K562 (cell line): ENCODE data around the gene HNMT. TPM values are rescaled to one million over a fixed set of nuclear protein-coding genes. Genes with fewer than 3 reads are reported as not detected.

Source experiments
- ATAC-seq: fragments of 200-7000 bp; cut with Tn5 transposase; 3 replicates; pipeline ENCODE4 v1.9.1; 2020; ENCODE audit warnings: moderate library complexity
- BruUV-seq: library from RNA; stranded (reverse); fragments of 400-500 nt; replicated peaks from 2 replicates; lab custom pipeline; 2021; lab: Mats Ljungman, UMichigan
- CTCF ChIA-PET: fragments of 300-600 bp; formaldehyde crosslinking; extraction: SDS; loops from one replicate; lab custom pipeline; 2021; ENCODE audit warnings: low intra/inter-chr PET ratio; lab: Yijun Ruan, JAX
- POLR2A ChIA-PET: fragments of 300-600, 350-650 bp; sonication (Branson Sonifier 250); formaldehyde crosslinking; extraction: SDS; loops from one replicate; lab custom pipeline; 2021; ENCODE audit warnings: antibody characterized with exemption, inconsistent platforms; lab: Yijun Ruan, JAX
- DNase-seq, 4 experiments: peaks; one replicate each; pipeline versions ENCODE4 v3.0.0 to v3.0.0-alpha.2; 2011 to 2018; ENCODE audit warnings: low spot score in 3 of 4, mixed read lengths in 3 of 4; ENCODE audit errors: extremely low read depth in 1 of 4
- FAIRE-seq: peaks from 2 replicates; lab custom pipeline; 2011; peaks lifted over from hg19 to GRCh38; lab: Jason Lieb, UNC
- H2AFZ ChIP-seq: 2 replicates; pipeline ENCODE4 v1.6.0; 2011; ENCODE audit warnings: low read depth, low read length, control low read depth, inconsistent platforms
- H3K27ac ChIP-seq: fragments of 200-600 bp; 3 replicates; pipeline ENCODE4 v1.8.0; 2011; ENCODE audit warnings: low read depth, mild to moderate bottlenecking, control low read depth, inconsistent platforms, low read length, moderate library complexity, mixed read lengths; ENCODE audit errors: extremely low read depth
- H3K27me3 ChIP-seq, 2 experiments: fragments of 300-600 bp in 1 of 2; 2 replicates in 1 of 2; 3 replicates in 1 of 2; pipeline versions ENCODE4 v1.6.0 to v1.8.0; 2011; ENCODE audit warnings: inconsistent platforms in 2 of 2, low read length in 2 of 2, mild to moderate bottlenecking in 1 of 2, mixed read lengths in 1 of 2, moderate library complexity in 1 of 2; ENCODE audit not compliant: control insufficient read depth in 2 of 2, insufficient read depth in 2 of 2
- H3K36me3 ChIP-seq: fragments of 300-600 bp; 3 replicates; pipeline ENCODE4 v1.8.0; 2011; ENCODE audit warnings: mild to moderate bottlenecking, low read length, inconsistent platforms; ENCODE audit not compliant: control insufficient read depth, insufficient read depth
- H3K4me1 ChIP-seq, 2 experiments: fragments of 200-600 bp in 1 of 2; replicated peaks in 1 of 2; 2 replicates in 1 of 2; 3 replicates in 1 of 2; pipeline versions ENCODE4 v1.5.1 to v1.8.0; 2011; ENCODE audit warnings: inconsistent platforms in 2 of 2, low read length in 2 of 2, mild to moderate bottlenecking in 1 of 2, mixed read lengths in 1 of 2, moderate library complexity in 1 of 2; ENCODE audit not compliant: control insufficient read depth in 2 of 2, insufficient read depth in 2 of 2
- H3K4me2 ChIP-seq: 2 replicates; pipeline ENCODE4 v1.6.1; 2011; ENCODE audit warnings: low read length, control low read depth, inconsistent platforms, mixed read lengths; ENCODE audit not compliant: insufficient read depth
- H3K4me3 ChIP-seq: fragments of 200-600 bp; sonication (generic), shearing (Covaris generic); 2 replicates; pipeline ENCODE4 v1.5.1; 2016; ENCODE audit warnings: control low read depth, inconsistent platforms
- H3K79me2 ChIP-seq: fragments of 200-600 bp; 3 replicates; pipeline ENCODE4 v1.8.0; 2011; ENCODE audit warnings: low read length, inconsistent platforms; ENCODE audit not compliant: control insufficient read depth, insufficient read depth
- H3K9ac ChIP-seq, 2 experiments: 2 replicates each; pipeline versions ENCODE4 v1.6.0 to v1.6.1; 2011; ENCODE audit warnings: low read depth in 2 of 2, low read length in 2 of 2, control low read depth in 1 of 2, inconsistent platforms in 1 of 2, mild to moderate bottlenecking in 1 of 2, mixed read lengths in 1 of 2; ENCODE audit not compliant: insufficient read depth in 1 of 2
- H3K9me1 ChIP-seq: one replicate; pipeline ENCODE4 v1.6.0; 2011; ENCODE audit warnings: inconsistent platforms, mild to moderate bottlenecking, low read length, moderate library complexity; ENCODE audit not compliant: control insufficient read depth, insufficient read depth
- H3K9me3 ChIP-seq: replicated peaks from 2 replicates; pipeline ENCODE4 v1.5.1; 2011; ENCODE audit warnings: low read depth, low read length, inconsistent platforms; ENCODE audit not compliant: control insufficient read depth, insufficient read depth
- H4K20me1 ChIP-seq: replicated peaks from 2 replicates; pipeline ENCODE4 v1.6.1; 2011; ENCODE audit warnings: low read length, inconsistent platforms, mixed read lengths; ENCODE audit not compliant: control insufficient read depth, insufficient read depth
- BCOR ChIP-seq: fragments of 450-650 bp; IDR thresholded peaks from 2 replicates; pipeline ENCODE4 v1.6.1; 2016
- CBX5 ChIP-seq: IDR thresholded peaks from 2 replicates; pipeline ENCODE4 v1.6.1; 2014; ENCODE audit warnings: low read depth, borderline replicate concordance
- NFATC3 ChIP-seq: fragments of 450-650 bp; IDR thresholded peaks from 2 replicates; pipeline ENCODE4 v1.6.1; 2017; ENCODE audit warnings: mild to moderate bottlenecking
- NFE2L1 ChIP-seq: fragments of 450-650 bp; IDR thresholded peaks from 2 replicates; pipeline ENCODE4 v1.6.1; 2016; ENCODE audit warnings: missing genetic modification characterization, low read depth, mild to moderate bottlenecking, missing compliant biosample characterization, moderate library complexity, borderline replicate concordance
- PTTG1 ChIP-seq: fragments of 450-650 bp; IDR thresholded peaks from 2 replicates; pipeline ENCODE4 v1.6.1; 2016; ENCODE audit warnings: low read depth, mild to moderate bottlenecking, missing genetic modification characterization, missing compliant biosample characterization
- RBM25 ChIP-seq: fragments of 200-400 bp; formaldehyde crosslinking; IDR thresholded peaks from 2 replicates; pipeline ENCODE4 v1.6.1; 2018; ENCODE audit warnings: low read length, low read depth, moderate library complexity; ENCODE audit not compliant: severe bottlenecking
- ZNF121 ChIP-seq: sonication (generic); formaldehyde crosslinking; conservative IDR thresholded peaks from 2 replicates; pipeline ENCODE4 v1.8.0; 2022; ENCODE audit warnings: missing genetic modification reagents
- ZNF444 ChIP-seq: fragments of 250-450 bp; sonication (Bioruptor Pico); IDR thresholded peaks from 2 replicates; pipeline ENCODE4 v1.4.0; 2020; ENCODE audit warnings: mild to moderate bottlenecking, moderate library complexity
- WGBS: fragments of 100-300 bp; shearing (Covaris generic); methylation state at CpG from one replicate; pipeline ENCODE4 v1.1.6; 2016; ENCODE audit warnings: low coverage, mixed read lengths; ENCODE audit not compliant: insufficient coverage; ENCODE audit errors: missing lambda C conversion rate; 5-methylcytosine and 5-hydroxymethylcytosine counted together
- in situ Hi-C: fragments of 300-500 bp; cut with MboI; formaldehyde crosslinking; loops from 4 replicates; pipeline ENCODE4 v1.15.0; 2018; ENCODE audit warnings: inconsistent platforms, mixed read lengths
- intact Hi-C: fragments of 100-400 bp; cut with micrococcal nuclease; formaldehyde crosslinking; loops from 2 replicates; pipeline ENCODE4 v1.14.2; 2022
- polyA plus RNA-seq, 8 experiments: library from polyadenylated mRNA; depleted of rRNA in 4 of 8; stranded (reverse) in 5 of 8; unstranded in 3 of 8; fragments of >200 nt; fragmentation: Nextera tagmentation in 2 of 8; fragmentation: Illumina TruSeq in 1 of 8; extraction: Ambion mirVana in 2 of 8; extraction: Trizol in 1 of 8; gene quantifications; 2 replicates each; pipeline versions ENCODE4 v1.2.1 to v1.2.3, GENCODE V29; 2011 to 2014; ENCODE audit warnings: inconsistent platforms in 1 of 8, missing spikeins in 1 of 8
- total RNA-seq, 7 experiments: library from RNA; depleted of rRNA in 6 of 7; stranded (reverse); fragments of >200 nt in 6 of 7; fragmentation: Illumina TruSeq in 2 of 7; extraction: Trizol in 2 of 7; gene quantifications; 2 replicates each; pipeline versions ENCODE4 v1.2.1 to v1.2.3, GENCODE V29; 2011 to 2021; ENCODE audit warnings: low replicate concordance in 1 of 7
- TF ChIP-seq, protein P1 (sequence below): fragments of 450-650 bp; IDR thresholded peaks from 2 replicates; pipeline ENCODE4 v1.6.1; 2016; ENCODE audit warnings: low read depth

Gene HNMT
- total and polyA plus RNA-seq, 9 of the 15 experiments (the other 6 are each of a cell fraction or from before 2014, with no cell fraction given), result 3.1 to 10.9 (median 5.3) TPM

DNA sequence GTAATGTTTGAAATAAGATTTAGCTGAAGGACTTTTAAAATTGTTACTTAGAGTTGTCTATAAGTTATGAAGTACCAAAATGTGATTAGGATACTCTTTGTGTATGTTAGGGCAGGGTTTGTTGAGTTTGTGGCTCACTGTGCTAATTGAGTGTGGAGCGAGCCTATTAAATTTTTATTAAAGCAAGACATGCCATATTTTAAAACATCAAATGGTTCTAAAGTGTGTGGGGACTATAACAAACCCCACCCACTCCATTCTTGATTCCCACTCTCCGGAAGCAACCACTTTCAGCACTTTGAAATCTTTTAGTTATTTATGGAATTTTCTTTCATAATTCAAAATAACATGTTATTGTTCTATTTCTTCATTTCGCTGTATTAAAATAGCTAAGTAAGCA lies 1.8 kb downstream of the HNMT start:
- no peak for FAIRE-seq
- Histone ChIP-seq H3K9ac (no peak overlapping the region), H3K4me1 (peaks cover 3 to 16% of the 10 kb centered on the region in 2 experiments; a peak in 3 of 5 replicates), H3K4me3 (no peak overlapping the region), H3K27ac (no peak overlapping the region), H2AFZ (no peak overlapping the region), H3K4me2 (no peak overlapping the region), H4K20me1 (no peaks in the 10 kb centered on the region), H3K9me3 (no peaks in the 10 kb centered on the region), H3K79me2 (no peaks in the 10 kb centered on the region), H3K27me3 (no peaks in the 10 kb centered on the region), H3K9me1 (no peaks in the 10 kb centered on the region), H3K36me3 (no peaks in the 10 kb centered on the region)
- no peak for DNase-seq
- no peak for ATAC-seq
- intact Hi-C loops, result no loop called here
- in situ Hi-C loops, result no loop called here
- TF ChIP-seq PTTG1 (tag) (no peak), NFATC3 (no peak), NFE2L1 (no peak)
- POLR2A ChIA-PET, result interaction anchor here (2.0 kb wide), 1 partner anchor 8 kb away, joined by 5 read pairs; no protein-coding TSS in a partner anchor
- no TSS peak for BruUV-seq
- CTCF ChIA-PET, result no interaction called here
- 74% methylated on average over 3 of the region's 3 CpGs for WGBS

DNA sequence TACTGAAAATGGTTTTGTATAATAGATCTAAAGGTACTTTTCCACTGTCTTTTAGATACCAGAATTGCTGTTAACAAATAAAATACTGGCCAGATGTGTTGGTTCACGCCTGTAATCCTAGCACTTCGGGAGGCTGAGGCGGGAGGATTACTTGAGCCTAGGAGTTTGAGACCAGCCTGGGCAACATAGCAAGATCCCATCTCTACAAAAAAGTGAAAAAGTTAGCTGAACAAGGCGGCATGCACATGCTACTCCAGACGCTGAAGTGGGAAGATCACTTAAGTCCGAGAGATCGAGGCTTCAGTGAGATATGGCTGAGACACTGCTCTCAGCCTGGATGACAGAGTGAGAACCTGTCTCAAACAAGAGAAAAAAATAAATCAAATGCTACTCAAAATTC lies 2.8 kb downstream of the HNMT start:
- no peak overlapping the region for H3K4me2 ChIP-seq
- H3K27ac ChIP-seq, result no peak overlapping the region
- TF ChIP-seq ZNF121 (CRISPR knock-in tag) (peak; percentile 88), CBX5 (no peak), ZNF444 (no peak), BCOR (peak; percentile 36; the same call in 1 of the 2 replicates), RBM25 (peak; percentile 72)
- TF ChIP-seq, protein P1, sequence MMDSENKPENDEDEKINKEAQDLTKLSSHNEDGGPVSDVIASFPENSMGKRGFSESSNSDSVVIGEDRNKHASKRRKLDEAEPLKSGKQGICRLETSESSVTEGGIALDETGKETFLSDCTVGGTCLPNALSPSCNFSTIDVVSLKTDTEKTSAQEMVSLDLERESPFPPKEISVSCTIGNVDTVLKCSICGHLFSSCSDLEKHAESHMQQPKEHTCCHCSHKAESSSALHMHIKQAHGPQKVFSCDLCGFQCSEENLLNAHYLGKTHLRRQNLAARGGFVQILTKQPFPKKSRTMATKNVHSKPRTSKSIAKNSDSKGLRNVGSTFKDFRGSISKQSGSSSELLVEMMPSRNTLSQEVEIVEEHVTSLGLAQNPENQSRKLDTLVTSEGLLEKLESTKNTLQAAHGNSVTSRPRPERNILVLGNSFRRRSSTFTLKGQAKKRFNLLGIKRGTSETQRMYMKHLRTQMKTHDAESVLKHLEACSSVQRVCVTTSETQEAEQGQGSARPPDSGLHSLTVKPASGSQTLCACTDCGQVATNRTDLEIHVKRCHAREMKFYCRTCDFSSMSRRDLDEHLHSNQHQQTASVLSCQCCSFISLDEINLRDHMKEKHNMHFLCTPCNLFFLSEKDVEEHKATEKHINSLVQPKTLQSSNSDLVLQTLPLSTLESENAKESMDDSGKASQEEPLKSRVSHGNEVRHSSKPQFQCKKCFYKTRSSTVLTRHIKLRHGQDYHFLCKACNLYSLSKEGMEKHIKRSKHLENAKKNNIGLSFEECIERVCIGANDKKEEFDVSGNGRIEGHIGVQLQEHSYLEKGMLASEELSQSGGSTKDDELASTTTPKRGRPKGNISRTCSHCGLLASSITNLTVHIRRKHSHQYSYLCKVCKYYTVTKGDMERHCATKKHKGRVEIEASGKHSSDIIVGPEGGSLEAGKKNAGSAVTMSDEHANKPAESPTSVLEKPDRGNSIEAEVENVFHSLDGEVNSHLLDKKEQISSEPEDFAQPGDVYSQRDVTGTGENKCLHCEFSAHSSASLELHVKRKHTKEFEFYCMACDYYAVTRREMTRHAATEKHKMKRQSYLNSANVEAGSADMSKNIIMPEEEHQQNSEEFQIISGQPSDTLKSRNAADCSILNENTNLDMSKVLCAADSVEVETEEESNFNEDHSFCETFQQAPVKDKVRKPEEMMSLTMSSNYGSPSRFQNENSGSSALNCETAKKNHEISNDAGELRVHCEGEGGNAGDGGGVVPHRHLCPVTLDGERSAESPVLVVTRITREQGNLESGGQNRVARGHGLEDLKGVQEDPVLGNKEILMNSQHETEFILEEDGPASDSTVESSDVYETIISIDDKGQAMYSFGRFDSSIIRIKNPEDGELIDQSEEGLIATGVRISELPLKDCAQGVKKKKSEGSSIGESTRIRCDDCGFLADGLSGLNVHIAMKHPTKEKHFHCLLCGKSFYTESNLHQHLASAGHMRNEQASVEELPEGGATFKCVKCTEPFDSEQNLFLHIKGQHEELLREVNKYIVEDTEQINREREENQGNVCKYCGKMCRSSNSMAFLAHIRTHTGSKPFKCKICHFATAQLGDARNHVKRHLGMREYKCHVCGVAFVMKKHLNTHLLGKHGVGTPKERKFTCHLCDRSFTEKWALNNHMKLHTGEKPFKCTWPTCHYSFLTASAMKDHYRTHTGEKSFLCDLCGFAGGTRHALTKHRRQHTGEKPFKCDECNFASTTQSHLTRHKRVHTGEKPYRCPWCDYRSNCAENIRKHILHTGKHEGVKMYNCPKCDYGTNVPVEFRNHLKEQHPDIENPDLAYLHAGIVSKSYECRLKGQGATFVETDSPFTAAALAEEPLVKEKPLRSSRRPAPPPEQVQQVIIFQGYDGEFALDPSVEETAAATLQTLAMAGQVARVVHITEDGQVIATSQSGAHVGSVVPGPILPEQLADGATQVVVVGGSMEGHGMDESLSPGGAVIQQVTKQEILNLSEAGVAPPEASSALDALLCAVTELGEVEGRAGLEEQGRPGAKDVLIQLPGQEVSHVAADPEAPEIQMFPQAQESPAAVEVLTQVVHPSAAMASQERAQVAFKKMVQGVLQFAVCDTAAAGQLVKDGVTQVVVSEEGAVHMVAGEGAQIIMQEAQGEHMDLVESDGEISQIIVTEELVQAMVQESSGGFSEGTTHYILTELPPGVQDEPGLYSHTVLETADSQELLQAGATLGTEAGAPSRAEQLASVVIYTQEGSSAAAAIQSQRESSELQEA, result no peak
- no peak overlapping the region for H3K4me3 ChIP-seq
- intact Hi-C loops, result no loop called here
- no peaks in the 10 kb centered on the region for H3K27me3 ChIP-seq
- H3K9me3 ChIP-seq, result no peaks in the 10 kb centered on the region
- no peak overlapping the region for H3K9ac ChIP-seq
- H3K79me2 ChIP-seq, result no peaks in the 10 kb centered on the region
- H3K36me3 ChIP-seq, result no peaks in the 10 kb centered on the region
- FAIRE-seq (no peak), ATAC-seq (no peak), DNase-seq (no peak)
- H3K4me1 ChIP-seq, result peaks cover 3 to 16% of the 10 kb centered on the region in 2 experiments; a peak in 3 of 5 replicates
- H4K20me1 ChIP-seq, result no peaks in the 10 kb centered on the region
- H3K9me1 ChIP-seq, result no peaks in the 10 kb centered on the region
- in situ Hi-C loops, result no loop called here
- CTCF ChIA-PET, result no interaction called here
- POLR2A ChIA-PET, result no interaction called here
- no TSS peak for BruUV-seq
- H2AFZ ChIP-seq, result no peak overlapping the region
- 63% methylated on average over 7 of the region's 7 CpGs for whole genome bisulfite sequencing
